ENCODE results near the gene VN1R4.
"Not testable (repeated sequence)": the region's sequence is repeated elsewhere in the genome, so short reads cannot be mapped to it uniquely, and the experiment has no call there.

DNA sequence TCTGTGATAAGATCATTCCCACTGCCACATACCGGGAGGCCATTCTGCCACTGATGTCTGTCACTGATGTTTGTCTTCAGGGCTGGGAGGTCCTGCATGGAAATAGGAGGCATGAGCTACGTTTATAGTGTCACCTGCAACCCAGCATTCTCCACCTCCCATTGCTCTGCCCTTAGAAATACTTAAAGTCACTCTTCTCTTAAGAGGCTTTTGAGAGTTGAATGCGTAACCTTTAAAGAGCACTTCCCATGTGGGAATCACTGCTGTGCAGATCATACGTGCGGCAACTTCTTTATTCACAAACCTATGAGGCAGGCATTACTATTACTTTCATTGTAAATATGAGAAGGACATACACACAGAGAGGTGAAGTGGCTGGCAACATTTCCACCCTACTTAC, at the start of gene VN1R4:
- TF ChIP-seq, protein P1, sequence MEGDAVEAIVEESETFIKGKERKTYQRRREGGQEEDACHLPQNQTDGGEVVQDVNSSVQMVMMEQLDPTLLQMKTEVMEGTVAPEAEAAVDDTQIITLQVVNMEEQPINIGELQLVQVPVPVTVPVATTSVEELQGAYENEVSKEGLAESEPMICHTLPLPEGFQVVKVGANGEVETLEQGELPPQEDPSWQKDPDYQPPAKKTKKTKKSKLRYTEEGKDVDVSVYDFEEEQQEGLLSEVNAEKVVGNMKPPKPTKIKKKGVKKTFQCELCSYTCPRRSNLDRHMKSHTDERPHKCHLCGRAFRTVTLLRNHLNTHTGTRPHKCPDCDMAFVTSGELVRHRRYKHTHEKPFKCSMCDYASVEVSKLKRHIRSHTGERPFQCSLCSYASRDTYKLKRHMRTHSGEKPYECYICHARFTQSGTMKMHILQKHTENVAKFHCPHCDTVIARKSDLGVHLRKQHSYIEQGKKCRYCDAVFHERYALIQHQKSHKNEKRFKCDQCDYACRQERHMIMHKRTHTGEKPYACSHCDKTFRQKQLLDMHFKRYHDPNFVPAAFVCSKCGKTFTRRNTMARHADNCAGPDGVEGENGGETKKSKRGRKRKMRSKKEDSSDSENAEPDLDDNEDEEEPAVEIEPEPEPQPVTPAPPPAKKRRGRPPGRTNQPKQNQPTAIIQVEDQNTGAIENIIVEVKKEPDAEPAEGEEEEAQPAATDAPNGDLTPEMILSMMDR (IDR thresholded peaks at IDR 0.05) = not testable (repeated sequence)
- not testable (repeated sequence) for TF ChIP-seq REST (IDR thresholded peaks at IDR 0.05; ENCODE audit: insufficient read depth in 1 of 2, low read depth in 2 of 2, low read length in 1 of 2); POLR2AphosphoS5 (IDR thresholded peaks at IDR 0.05; ENCODE audit: low read depth, low read length); SIN3A (IDR thresholded peaks at IDR 0.05; ENCODE audit: borderline replicate concordance, insufficient read depth, low read depth, low read length); TCF7L2 (IDR thresholded peaks at IDR 0.05; ENCODE audit: low read depth, low read length)
